ENCODE data around the gene GOLGA6L2. TPM values are rescaled to one million over a fixed set of nuclear protein-coding genes. Genes with fewer than 3 reads are reported as not detected.
"Not testable (repeated sequence)": the region's sequence is repeated elsewhere in the genome, so short reads cannot be mapped to it uniquely, and the experiment has no call there.

The GOLGA6L2 gene
- total and polyA plus RNA-seq, 4 donors, result not detected

DNA sequence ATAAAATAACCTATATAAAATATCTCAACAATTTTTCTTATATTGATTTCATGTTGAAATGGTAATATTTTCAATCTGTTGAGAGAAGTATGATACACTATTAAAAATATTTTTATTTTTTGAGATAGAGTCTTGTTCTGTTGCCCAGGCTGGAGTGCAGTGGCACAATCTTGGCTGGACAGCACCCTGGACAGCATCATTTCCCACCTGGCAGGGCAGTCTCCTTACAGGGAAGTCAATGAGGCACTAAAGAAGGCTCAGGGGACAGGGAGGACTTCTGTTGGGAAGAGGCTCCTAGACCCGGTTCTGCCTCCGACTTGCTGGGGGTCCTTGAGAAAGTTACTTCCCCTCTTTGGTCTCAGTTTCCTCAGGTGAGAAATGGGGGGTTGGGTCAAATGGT, 9.4 kb downstream of the GOLGA6L2 start:
- TF ChIP-seq FOXA2 (IDR thresholded peaks at IDR 0.05), result no peak
- H3K27me3 ChIP-seq (ENCODE audit: control insufficient read depth in 4 of 4, insufficient read depth in 4 of 4, low read length in 3 of 4), result no peaks in the 10 kb centered on the region
- no peak overlapping the region for H3K27ac ChIP-seq (ENCODE audit: low read depth in 1 of 2, low read length in 2 of 2)
- H3K36me3 ChIP-seq (ENCODE audit: control insufficient read depth in 4 of 4, insufficient read depth in 3 of 4, low read depth in 1 of 4, low read length in 3 of 4), result no peaks in the 10 kb centered on the region
- no peak overlapping the region for H3K9ac ChIP-seq (ENCODE audit: low read depth in 1 of 2, low read length in 2 of 2)
- WGBS, result 75% methylated on average over 2 of the region's 2 CpGs
- H3K4me1 ChIP-seq (ENCODE audit: control insufficient read depth in 4 of 4, insufficient read depth in 4 of 4, low read length in 3 of 4), result no peaks in the 10 kb centered on the region
- no peak overlapping the region for H3K4me3 ChIP-seq (ENCODE audit: low read depth in 1 of 3, low read length in 3 of 3)
- no peaks in the 10 kb centered on the region for H3K9me3 ChIP-seq (ENCODE audit: control insufficient read depth in 4 of 4, low read length in 3 of 4)
- DNase-seq (ENCODE audit: low spot score), result no peak

DNA sequence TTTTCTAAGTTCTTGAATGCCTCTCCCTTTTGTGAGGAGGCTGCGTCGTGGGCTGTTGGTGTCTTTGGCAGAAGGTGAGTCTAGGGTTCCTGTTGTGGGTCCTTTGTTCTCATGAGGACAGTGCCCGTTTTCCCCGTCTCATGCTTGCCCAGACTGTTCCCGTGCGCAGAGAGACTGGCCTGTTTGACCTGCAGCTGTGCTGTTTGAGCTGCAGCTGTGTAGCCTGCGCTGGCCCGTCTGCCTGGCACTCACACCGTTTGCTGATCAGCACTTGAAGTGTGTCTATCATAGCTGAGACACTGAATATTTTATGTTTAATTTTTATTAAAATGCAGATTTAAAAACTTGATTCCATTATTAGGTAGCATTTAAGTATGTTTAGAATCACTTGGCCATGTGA, 9.9 kb downstream of the GOLGA6L2 start:
- WGBS, result 80% methylated on average over 9 of the region's 9 CpGs
- Histone ChIP-seq H3K27ac (ENCODE audit: low read depth in 1 of 2, low read length in 2 of 2) (no peak overlapping the region), H3K4me1 (ENCODE audit: control insufficient read depth in 4 of 4, insufficient read depth in 4 of 4, low read length in 3 of 4) (no peaks in the 10 kb centered on the region), H3K4me3 (ENCODE audit: low read depth in 1 of 3, low read length in 3 of 3) (no peak overlapping the region), H3K27me3 (ENCODE audit: control insufficient read depth in 4 of 4, insufficient read depth in 4 of 4, low read length in 3 of 4) (no peaks in the 10 kb centered on the region), H3K36me3 (ENCODE audit: control insufficient read depth in 4 of 4, insufficient read depth in 3 of 4, low read depth in 1 of 4, low read length in 3 of 4) (no peaks in the 10 kb centered on the region), H3K9me3 (ENCODE audit: control insufficient read depth in 4 of 4, low read length in 3 of 4) (no peaks in the 10 kb centered on the region), H3K9ac (ENCODE audit: low read depth in 1 of 2, low read length in 2 of 2) (no peak overlapping the region)
- no peak for TF ChIP-seq REST (IDR thresholded peaks at IDR 0.05)
- no peak for TF ChIP-seq HNF4G (IDR thresholded peaks at IDR 0.05)
- no peak for TF ChIP-seq RAD21 (IDR thresholded peaks at IDR 0.05)
- no peak for TF ChIP-seq FOXA2 (IDR thresholded peaks at IDR 0.05)
- TF ChIP-seq, protein P1, sequence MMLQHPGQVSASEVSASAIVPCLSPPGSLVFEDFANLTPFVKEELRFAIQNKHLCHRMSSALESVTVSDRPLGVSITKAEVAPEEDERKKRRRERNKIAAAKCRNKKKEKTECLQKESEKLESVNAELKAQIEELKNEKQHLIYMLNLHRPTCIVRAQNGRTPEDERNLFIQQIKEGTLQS (IDR thresholded peaks at IDR 0.05), result no peak
- no peak for TF ChIP-seq SP1 (IDR thresholded peaks at IDR 0.05)
- TF ChIP-seq TAF1 (conservative IDR thresholded peaks at IDR 0.05), result no peak
- TF ChIP-seq GABPA (IDR thresholded peaks at IDR 0.05 in 1 of 2, conservative IDR thresholded peaks at IDR 0.05 in 1 of 2), result no peak
- no peak for TF ChIP-seq FOXA1 (IDR thresholded peaks at IDR 0.05)
- TF ChIP-seq YY1 (IDR thresholded peaks at IDR 0.05), result no peak
- no peak for TF ChIP-seq EGR1 (IDR thresholded peaks at IDR 0.05; ENCODE audit: low read depth in 2 of 2)
- no peak for TF ChIP-seq CTCF (IDR thresholded peaks at IDR 0.05; ENCODE audit: low read depth, low read length, missing input control)
- no peak for DNase-seq (ENCODE audit: low spot score)

DNA sequence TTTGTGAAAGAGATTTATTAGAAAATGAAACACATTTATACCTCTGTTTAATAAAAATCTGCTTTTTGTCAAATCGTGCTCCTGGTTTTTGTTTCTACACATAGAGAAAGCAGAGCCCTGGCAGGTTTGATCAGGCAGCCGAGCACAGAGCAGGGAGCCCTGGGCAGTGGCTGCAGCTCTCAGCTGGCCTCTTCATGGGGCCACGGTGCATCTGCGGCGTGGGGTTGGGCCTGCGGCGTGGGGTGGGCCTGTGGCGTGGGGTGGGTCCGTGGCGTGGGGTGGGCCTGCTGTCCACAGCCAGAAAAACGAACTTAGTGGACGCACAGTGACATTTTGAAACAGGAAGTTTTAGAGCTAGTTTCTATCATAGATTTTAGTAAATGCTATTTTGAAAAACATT, 10.6 kb downstream of the GOLGA6L2 start:
- no peak for DNase-seq (ENCODE audit: low spot score)
- Histone ChIP-seq H3K4me1 (ENCODE audit: control insufficient read depth in 4 of 4, insufficient read depth in 4 of 4, low read length in 3 of 4) (no peaks in the 10 kb centered on the region), H3K9me3 (ENCODE audit: control insufficient read depth in 4 of 4, low read length in 3 of 4) (no peaks in the 10 kb centered on the region), H3K4me3 (ENCODE audit: low read depth in 1 of 3, low read length in 3 of 3) (no peak overlapping the region), H3K36me3 (ENCODE audit: control insufficient read depth in 4 of 4, insufficient read depth in 3 of 4, low read depth in 1 of 4, low read length in 3 of 4) (no peaks in the 10 kb centered on the region), H3K9ac (ENCODE audit: low read depth in 1 of 2, low read length in 2 of 2) (no peak overlapping the region), H3K27ac (ENCODE audit: low read depth in 1 of 2, low read length in 2 of 2) (no peak overlapping the region), H3K27me3 (ENCODE audit: control insufficient read depth in 4 of 4, insufficient read depth in 4 of 4, low read length in 3 of 4) (no peaks in the 10 kb centered on the region)
- TF ChIP-seq CTCF (IDR thresholded peaks at IDR 0.05; ENCODE audit: low read depth, low read length, missing input control), result no peak
- TF ChIP-seq, protein P2, sequence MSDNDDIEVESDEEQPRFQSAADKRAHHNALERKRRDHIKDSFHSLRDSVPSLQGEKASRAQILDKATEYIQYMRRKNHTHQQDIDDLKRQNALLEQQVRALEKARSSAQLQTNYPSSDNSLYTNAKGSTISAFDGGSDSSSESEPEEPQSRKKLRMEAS (IDR thresholded peaks at IDR 0.05), result no peak
- no peak for TF ChIP-seq FOXA2 (IDR thresholded peaks at IDR 0.05)
- no peak for TF ChIP-seq HNF4A (conservative IDR thresholded peaks at IDR 0.05)
- no peak for TF ChIP-seq FOXA1 (IDR thresholded peaks at IDR 0.05)
- TF ChIP-seq JUND (IDR thresholded peaks at IDR 0.05), result no peak
- WGBS, result 80% methylated on average over 12 of the region's 12 CpGs

DNA sequence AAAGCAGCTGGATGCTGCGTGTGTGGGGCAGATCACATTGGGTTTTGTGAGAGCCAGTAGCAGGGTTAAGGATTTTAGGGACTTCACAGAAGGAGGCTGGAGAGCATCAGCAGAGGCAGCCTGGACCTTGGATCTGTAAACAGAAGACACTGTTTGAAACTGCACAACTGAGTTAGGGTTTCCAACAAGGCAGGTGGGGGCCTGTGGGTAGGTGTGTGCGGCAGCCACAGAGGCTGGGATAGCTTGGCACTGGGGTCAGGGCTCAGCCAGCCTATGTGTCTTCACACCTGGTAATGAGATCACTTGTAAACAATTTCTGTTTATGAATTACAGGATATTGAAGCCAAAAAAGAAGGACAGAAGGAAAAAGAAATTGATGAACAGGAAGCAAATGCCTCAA, 12.3 kb downstream of the GOLGA6L2 start:
- 75% methylated on average over 2 of the region's 2 CpGs for WGBS
- not testable (repeated sequence) for H3K9ac ChIP-seq (ENCODE audit: low read depth in 1 of 2, low read length in 2 of 2); H3K36me3 ChIP-seq (ENCODE audit: control insufficient read depth in 4 of 4, insufficient read depth in 3 of 4, low read depth in 1 of 4, low read length in 3 of 4); H3K27me3 ChIP-seq (ENCODE audit: control insufficient read depth in 4 of 4, insufficient read depth in 4 of 4, low read length in 3 of 4); H3K4me1 ChIP-seq (ENCODE audit: control insufficient read depth in 4 of 4, insufficient read depth in 4 of 4, low read length in 3 of 4); H3K9me3 ChIP-seq (ENCODE audit: control insufficient read depth in 4 of 4, low read length in 3 of 4); DNase-seq (ENCODE audit: low spot score); H3K27ac ChIP-seq (ENCODE audit: low read depth in 1 of 2, low read length in 2 of 2); H3K4me3 ChIP-seq (ENCODE audit: low read depth in 1 of 3, low read length in 3 of 3)

All from liver (tissue), 9 donors.